Measurements from ENCODE around the gene CHRM1.

The CHRM1 gene

GRCh38 chr11:62921573-62922188 is 518 bp upstream of the CHRM1 start (continued):
- TF ChIP-seq ZNF692 (tag by site-specific recombination; IDR thresholded peaks at IDR 0.05) (no peak), GLI4 (tag by site-specific recombination; IDR thresholded peaks at IDR 0.05) (no peak), KLF1 (tag by site-specific recombination; IDR thresholded peaks at IDR 0.05) (peak; percentile 60), ZNF621 (tag by site-specific recombination; IDR thresholded peaks at IDR 0.05) (no peak), ZNF398 (tag by site-specific recombination; IDR thresholded peaks at IDR 0.05) (0 out of 2 replicates have a peak, but pooled peaks have one; percentile 13), ZSCAN4 (tag by site-specific recombination; IDR thresholded peaks at IDR 0.05) (peak; percentile 25; the same call in 1 of the 2 replicates), ZBTB21 (tag by site-specific recombination; IDR thresholded peaks at IDR 0.05) (no peak), SP2 (tag by site-specific recombination; IDR thresholded peaks at IDR 0.05) (peak; percentile 18; the same call in 1 of the 2 replicates), SETDB1 (IDR thresholded peaks at IDR 0.05; ENCODE audit: insufficient read length, low read length) (no peak), PATZ1 (tag by site-specific recombination; IDR thresholded peaks at IDR 0.05) (peak; percentile 89), ZFHX2 (tag by site-specific recombination; conservative IDR thresholded peaks at IDR 0.05) (peak; percentile 97), GLIS1 (tag by site-specific recombination; IDR thresholded peaks at IDR 0.05) (peak; percentile 36), ZNF501 (tag by site-specific recombination; IDR thresholded peaks at IDR 0.05) (peak; percentile 21; the same call in 1 of the 2 replicates), ZBTB26 (tag by site-specific recombination; optimal IDR thresholded peaks at IDR 0.05) (peak; percentile 45), ZNF514 (tag by site-specific recombination; IDR thresholded peaks at IDR 0.05) (no peak), KLF17 (tag by site-specific recombination; IDR thresholded peaks at IDR 0.05) (peak; percentile 47), ZIC2 (tag by site-specific recombination; IDR thresholded peaks at IDR 0.05) (peak; percentile 77), ZNF174 (tag by site-specific recombination; IDR thresholded peaks at IDR 0.05) (no peak), MEIS1 (CRISPR knock-in tag; IDR thresholded peaks at IDR 0.05; ENCODE audit: borderline replicate concordance) (no peak), ZNF548 (tag by site-specific recombination; IDR thresholded peaks at IDR 0.05) (no peak), EGR2 (tag by site-specific recombination; IDR thresholded peaks at IDR 0.05; ENCODE audit: low read depth) (peak; percentile 94), PRDM1 (tag by site-specific recombination; IDR thresholded peaks at IDR 0.05) (no peak), ZNF335 (tag by site-specific recombination; conservative IDR thresholded peaks at IDR 0.05) (0 out of 2 replicates have a peak, but pooled peaks have one; percentile 33), TSHZ1 (tag by site-specific recombination; IDR thresholded peaks at IDR 0.05; ENCODE audit: borderline replicate concordance) (no peak), SCRT2 (tag by site-specific recombination; IDR thresholded peaks at IDR 0.05) (peak; percentile 25; the same call in 1 of the 2 replicates), ZNF843 (tag by site-specific recombination; IDR thresholded peaks at IDR 0.05) (no peak)
